Gastrocnemius medialis (tissue), 4 donors: ENCODE measurements around the gene OR5H14.

Experiments used
- CTCF ChIP-seq, 5 experiments: fragments of 450-650 bp in 3 of 5; fragments of 200-600 bp in 2 of 5; sonication (generic) in 2 of 5; IDR thresholded peaks in 4 of 5; conservative IDR thresholded peaks in 1 of 5; 1 replicate in 4 of 5; 2 replicates in 1 of 5; pipeline ENCODE4 v1.5.1; 2016 to 2019; ENCODE audit warnings: antibody characterized with exemption in 5 of 5, mild to moderate bottlenecking in 3 of 5, moderate library complexity in 3 of 5
- POLR2A ChIP-seq, 2 donors: fragments of 450-650 bp; IDR thresholded peaks; one replicate each; pipeline ENCODE4 v1.6.1; 2017; ENCODE audit warnings: antibody characterized with exemption in 2 of 2, mild to moderate bottlenecking in 2 of 2, moderate library complexity in 2 of 2

GRCh38 chr3:98171071-98171470, 23.8 kb downstream of the OR5H14 start:
- TF ChIP-seq CTCF (IDR thresholded peaks at IDR 0.05 in 4 of 5, conservative IDR thresholded peaks at IDR 0.05 in 1 of 5) (no peak), POLR2A (IDR thresholded peaks at IDR 0.05) (no peak)
